ENCODE measurements around the gene CWC27.

GRCh38 chr5:65015767-65016166 is 247.0 kb downstream of the CWC27 start:
- TF ChIP-seq POLR2AphosphoS5 (IDR thresholded peaks at IDR 0.05; ENCODE audit: insufficient read depth in 1 of 2, low read depth in 1 of 2), result no peak
- TF ChIP-seq, protein P1, sequence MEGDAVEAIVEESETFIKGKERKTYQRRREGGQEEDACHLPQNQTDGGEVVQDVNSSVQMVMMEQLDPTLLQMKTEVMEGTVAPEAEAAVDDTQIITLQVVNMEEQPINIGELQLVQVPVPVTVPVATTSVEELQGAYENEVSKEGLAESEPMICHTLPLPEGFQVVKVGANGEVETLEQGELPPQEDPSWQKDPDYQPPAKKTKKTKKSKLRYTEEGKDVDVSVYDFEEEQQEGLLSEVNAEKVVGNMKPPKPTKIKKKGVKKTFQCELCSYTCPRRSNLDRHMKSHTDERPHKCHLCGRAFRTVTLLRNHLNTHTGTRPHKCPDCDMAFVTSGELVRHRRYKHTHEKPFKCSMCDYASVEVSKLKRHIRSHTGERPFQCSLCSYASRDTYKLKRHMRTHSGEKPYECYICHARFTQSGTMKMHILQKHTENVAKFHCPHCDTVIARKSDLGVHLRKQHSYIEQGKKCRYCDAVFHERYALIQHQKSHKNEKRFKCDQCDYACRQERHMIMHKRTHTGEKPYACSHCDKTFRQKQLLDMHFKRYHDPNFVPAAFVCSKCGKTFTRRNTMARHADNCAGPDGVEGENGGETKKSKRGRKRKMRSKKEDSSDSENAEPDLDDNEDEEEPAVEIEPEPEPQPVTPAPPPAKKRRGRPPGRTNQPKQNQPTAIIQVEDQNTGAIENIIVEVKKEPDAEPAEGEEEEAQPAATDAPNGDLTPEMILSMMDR (IDR thresholded peaks at IDR 0.05), result no peak
- no peak for TF ChIP-seq POLR2A (IDR thresholded peaks at IDR 0.05)

Data from vagina (tissue), 2 donors.